ENCODE results near the gene CUBN.

Gene CUBN

GRCh38 chr10:17006631-17007417 lies 122.8 kb downstream of the CUBN start:
- FAIRE-seq: peak; percentile 22

- FAIRE-seq: no peak
Observed at GRCh38 chr10:17005621-17006566, 123.7 kb downstream of the CUBN start.

DNA sequence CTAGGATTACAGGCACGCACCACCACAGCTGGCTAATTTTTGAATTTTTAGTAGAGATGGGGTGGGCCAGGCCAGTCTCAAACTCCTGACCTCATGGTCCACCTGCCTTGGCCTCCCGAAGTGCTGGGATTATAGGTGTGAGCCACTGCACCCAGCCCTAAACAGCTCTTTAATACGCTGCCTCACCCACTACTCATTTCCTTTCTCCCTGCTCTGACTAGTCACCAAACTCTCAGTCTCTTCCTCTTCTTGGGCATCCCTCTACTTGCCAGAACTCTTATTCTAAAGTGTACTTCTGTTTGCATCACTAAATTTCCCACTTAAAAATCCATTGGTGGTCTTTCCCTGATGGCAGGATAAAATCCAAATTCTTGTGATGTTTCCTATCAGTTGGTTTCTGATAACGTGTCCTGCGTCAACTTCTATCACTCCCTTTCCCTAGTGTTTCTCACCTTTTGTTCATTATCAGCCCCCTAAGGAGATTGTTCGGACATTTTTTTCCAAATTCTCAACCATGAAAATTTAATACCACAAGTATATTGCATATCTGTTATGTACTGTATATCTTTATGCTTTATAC lies 124.7 kb downstream of the CUBN start:
- no peak for FAIRE-seq

DNA sequence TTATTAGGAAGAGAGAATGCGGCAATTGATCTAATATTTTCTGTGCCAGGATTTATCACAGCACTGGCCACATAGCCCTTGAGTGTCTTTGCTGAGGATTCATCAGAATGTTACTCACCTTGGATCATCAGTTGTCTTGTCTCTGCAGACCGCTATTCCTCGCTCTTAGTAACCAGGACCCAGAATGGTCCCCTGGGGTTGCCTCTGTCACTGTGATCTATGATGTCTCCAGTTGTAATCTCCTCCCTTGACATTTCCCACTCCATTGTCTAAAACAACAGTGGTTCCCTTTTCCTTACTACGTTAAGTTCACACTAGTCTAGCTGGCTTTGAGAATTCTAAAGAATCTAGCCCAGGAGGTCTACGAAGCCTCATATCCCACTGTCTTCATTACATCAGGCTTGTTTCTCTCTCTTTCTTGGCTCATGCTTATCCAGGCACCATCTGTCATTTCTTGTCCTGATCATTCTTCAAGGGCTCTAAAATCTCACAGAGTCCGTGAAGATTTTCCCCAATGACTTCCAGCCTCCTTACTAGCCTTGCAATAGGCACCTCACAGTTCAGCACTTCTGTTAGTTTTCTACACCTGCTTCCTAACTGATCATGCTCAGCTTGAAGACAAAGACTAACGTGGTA lies 125.8 kb downstream of the CUBN start:
- FAIRE-seq: no peak

GRCh38 chr10:17003151-17003550 lies 126.5 kb downstream of the CUBN start:
- FAIRE-seq: peak; percentile 98

DNA sequence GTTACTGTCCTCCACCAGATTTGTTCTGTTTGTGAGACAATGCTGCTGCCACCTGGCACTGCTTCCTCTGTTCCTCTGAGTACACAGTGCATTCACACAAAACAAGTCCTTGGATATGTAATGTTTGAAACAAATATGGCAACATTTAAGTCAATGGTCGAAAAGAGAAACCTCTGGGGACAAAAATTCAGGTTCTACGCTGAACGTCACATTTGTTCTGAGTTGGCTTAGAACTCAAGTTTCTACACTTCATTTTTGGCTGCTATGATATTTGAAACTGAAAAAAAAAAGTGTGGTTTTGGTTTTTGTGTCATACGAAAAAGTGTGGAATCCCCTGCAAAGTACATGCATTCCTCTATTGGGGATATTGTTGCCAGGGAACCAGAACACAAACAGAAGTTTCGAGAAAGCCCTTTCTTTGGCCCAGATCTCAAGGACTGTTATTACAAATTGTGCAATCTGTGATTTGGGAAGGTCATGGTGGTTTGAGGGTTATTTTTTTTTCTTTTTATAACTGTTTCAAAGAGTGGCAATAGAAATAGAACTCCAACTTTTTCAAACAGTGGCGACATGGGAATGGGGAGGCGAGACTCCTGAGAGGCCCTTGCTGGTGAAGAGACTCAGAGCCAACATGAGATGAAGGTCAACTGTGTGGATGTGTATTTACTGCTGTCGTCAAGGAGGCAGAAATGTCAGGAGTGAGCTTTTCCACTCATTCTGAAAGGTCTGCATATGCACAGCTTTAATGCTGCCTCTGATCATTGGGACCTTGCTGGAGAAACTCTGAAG lies 127.5 kb downstream of the CUBN start:
- FAIRE-seq: no peak

DNA sequence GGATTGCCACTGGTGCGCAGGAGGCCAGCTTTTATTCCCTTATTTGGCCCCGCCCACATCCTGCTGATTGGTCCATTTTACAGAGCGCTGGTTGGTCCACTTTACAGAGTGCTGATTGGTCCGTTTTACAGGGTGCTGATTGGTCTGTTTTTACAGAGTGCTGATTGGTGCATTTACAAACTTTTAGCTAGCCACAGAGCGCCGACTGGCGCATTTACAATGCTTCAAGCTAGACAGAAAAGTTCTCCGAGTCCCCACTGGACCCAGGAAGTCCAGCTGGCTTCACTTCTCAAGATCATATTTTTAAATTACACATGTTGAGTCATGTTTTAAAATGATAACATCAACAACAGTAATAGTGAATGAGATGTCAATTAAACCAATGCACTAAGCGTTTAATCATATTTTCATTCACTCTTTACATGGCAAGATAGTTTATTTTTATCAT lies 128.3 kb downstream of the CUBN start:
- peak; percentile 26 for FAIRE-seq

DNA sequence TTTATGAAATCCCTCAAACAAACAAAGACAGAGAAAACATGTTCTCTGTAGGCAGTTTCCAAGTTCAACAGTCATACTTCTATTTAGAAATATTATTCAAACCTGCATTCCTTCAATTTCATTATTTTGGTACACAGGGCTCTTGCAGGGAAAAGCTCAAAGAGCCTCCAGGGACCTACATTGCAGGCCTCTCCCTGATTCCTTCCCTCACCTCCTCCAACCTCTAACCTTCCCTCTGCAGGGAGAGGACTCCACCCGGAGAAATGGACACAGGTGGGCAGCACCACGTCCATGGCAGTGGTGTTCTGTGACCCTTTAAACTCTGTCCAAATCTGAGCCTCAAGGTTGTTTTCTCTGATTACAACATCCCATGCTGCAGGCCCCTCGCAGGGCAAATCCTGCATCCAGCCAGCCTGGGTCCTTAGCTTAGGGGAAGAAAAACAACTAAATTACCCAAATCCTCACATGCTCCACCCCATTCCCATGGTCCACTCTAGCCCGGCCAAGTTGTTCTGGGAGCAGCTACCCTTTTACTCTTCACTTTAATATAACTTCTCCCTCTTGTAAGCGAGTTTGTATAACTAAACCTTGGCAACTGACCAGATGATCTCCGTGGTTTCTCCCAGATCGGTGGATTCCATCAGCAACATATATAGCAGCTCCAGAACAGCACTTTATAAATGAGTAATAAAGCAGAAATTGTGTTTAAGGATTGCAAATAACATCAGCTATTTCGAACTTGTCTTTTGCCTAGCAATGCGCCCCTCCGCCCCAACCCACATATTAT lies 129.8 kb downstream of the CUBN start:
- FAIRE-seq: no peak

GRCh38 chr10:16996530-16996964 lies 133.1 kb downstream of the CUBN start:
- no peak for FAIRE-seq

DNA sequence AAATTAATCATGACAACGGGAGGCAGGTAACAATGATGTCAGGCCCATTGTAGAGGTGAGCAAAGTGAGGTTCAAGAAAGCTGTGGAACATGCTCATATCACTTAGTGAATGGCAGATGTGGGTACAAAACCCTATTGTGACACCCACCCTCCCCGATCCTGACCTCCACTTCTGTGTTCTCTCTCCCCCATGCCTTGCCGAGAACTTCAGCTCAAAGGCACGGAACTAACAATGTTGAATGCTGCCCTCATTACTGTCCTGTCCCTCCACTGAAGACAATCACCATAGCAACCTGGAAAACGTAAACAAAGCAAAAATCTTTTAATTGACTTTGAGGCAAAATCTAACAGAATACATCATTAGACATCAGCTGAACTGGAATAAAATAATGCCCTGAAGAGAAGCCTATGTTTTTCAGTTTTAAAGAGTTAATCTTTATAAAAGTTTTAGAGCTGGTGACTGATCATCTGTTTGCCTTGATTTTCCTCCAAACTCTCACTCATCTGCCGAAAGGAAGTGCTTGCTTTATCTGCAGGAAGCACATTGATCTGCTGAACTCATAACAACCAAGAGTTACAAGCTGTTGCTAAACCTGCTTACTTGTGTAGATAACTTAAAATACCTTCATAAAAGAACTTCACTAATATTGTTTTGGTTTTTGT lies 133.6 kb downstream of the CUBN start:
- FAIRE-seq: peak; percentile 74

- FAIRE-seq: peak; percentile 58
Observed at GRCh38 chr10:16993186-16993585, 136.4 kb downstream of the CUBN start.

DNA sequence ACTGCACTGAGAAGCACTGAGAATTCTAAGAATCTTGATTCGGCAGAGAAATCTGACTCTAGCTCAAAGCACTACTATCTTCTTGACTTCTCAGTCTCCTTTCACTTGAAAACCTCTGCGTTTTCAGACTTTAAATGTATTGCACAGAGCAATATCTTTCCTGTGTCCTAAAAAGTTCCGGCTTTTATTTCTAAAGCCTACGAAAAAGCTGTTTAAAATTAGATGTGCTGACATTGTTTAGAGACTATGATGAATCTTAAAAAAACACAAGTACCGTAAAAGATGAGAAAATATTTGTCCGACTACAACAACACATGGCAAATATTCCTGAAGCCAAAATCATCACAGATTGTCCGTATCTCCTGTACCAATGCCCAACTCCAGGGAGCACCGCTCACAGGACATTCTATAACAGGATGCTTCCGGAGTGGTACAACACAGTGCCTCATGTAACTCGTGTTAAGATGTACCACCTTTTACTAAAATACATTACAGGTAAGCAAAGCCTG lies 136.9 kb downstream of the CUBN start:
- FAIRE-seq: peak; percentile 56

GRCh38 chr10:16991011-16991410 lies 138.6 kb downstream of the CUBN start:
- FAIRE-seq: no peak

DNA sequence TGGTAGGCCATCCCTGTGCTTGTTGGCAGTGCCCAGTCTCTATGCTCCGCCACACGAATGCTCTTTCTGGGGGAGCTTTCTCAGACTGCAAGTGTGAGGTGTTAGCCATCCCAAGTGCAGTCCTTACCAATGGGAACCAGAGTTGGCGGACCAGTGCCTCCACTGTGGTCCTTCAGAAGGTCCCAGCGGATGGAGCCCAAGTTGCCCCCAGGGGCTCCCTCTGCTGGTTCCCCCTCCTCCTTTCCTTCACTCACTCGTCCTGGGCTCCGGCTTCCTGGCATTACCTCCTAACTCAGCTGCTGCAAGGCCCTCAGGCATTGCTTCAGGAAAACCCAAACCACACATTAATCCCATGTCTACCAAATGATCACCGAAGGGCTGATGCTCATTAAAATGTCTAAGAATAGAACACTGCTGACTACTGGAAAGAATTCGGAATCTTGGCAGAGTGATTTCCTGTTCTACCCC lies 139.8 kb downstream of the CUBN start:
- FAIRE-seq: no peak

GRCh38 chr10:16988900-16989299 lies 140.7 kb downstream of the CUBN start:
- FAIRE-seq: no peak

DNA sequence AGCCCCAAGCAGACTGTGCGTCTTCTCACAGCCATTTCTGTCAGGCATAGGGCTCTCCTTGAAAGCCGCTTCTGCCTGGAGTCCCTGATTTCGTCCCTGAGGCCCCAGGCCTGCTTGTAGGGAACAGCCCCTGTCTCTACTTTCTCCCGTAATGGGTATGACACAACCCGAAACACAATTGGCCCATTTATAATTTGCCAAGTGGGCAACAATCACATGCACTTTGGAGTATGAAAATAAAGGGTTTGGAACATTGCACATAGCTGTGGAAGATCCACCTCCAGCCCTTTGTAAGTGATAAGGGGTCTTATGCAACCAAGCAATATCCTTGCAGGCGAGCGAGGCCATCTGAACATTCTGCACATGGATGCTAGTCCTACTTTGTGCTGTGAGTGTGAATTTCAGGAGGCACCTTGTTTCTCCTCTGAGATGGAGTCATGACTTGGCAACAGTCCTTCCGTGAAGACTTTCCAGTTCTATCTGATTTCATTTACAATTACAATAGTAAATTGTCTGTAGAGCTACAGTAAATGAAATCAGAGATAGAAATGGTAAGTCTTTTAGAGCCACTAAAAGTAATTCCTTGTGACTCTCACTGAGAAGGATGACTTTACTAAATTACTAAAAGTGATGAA lies 141.5 kb downstream of the CUBN start:
- no peak for FAIRE-seq

DNA sequence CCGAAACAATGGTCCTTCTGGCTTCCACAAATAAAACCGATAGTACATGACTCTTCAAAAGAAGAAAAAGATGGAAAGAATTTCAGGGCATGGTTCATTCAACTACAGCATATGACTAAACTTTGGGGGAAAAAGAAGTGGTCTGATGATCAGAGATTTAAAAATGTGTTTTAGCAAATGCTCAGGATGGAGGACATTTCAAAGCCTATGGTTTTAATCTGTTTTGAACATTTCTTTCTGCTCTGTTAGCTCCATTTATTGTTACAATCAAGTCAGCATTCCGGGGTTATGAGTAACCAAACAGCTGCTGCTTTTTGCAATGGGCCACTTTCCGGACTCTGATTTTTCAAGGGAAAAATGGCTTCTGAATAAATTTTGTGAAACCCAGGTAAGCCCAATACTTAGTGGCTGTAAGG lies 142.4 kb downstream of the CUBN start:
- FAIRE-seq: peak; percentile 100

DNA sequence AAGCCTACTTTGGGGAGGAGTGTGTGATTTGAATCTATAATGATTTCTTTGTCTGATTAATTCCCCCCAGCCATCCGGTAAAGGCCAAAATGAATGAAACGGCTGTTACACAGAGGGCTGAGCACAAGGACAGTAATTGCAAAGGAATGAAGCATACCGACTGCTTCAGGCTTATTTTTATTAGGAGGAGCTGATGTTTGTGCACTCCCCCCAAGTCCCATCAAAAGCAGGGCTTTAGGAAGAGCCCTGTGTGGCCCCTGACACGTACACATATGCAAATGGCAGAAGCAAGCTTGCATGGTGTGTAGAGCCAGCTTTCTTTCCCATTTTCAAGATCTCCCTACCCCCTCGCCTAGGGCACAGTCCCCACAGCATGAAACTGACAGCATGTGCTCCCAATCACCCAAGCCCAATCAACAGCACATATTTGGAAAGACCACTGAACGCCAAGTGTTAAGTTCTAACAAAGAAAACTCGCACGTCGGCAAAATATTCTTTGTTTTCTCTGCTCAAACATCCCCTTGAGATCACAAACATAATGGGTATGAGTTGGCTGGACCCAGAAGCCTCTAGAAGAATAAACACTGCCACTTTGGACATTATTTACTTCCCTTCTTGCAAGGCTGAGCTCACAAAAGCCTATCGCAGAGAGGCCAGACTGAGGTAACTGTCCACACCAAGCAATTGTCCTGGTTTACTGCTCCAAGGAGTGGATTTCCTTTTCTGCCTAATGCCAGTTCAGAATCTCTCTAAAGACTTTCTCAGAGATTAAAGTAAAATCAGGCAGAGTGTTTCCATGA lies 143.0 kb downstream of the CUBN start:
- no peak for FAIRE-seq

DNA sequence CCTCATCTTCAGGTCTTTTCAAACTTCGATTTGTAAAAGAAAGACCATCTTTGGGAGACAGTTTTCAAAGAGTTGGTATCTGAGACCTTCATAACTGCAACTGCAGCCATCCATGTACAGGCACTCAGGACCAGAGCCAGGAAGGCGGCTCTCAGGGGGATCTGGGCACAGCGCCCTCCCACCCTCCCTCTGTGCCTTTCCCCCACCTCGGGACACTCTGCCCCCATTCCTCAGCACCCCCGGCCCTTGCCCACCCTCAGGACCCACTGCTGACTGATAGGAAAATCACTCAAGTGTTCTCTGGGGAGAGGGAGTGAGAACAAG lies 143.6 kb downstream of the CUBN start:
- no peak for FAIRE-seq
